GM20000 (cell line): ENCODE measurements around the gene PTPRK.
A peak's percentile ranks its signal among the peaks of the same experiment; 100 is the strongest.

Experiments used
- DNase-seq: peaks from one replicate; pipeline ENCODE4 v3.0.0; 2012; ENCODE audit warnings: low spot score
- CTCF ChIP-seq: IDR thresholded peaks from 2 replicates; pipeline ENCODE4 v1.5.1; 2012; ENCODE audit warnings: mild to moderate bottlenecking, control low read depth; ENCODE audit errors: extremely low read depth, missing control alignments

PTPRK gene

DNA sequence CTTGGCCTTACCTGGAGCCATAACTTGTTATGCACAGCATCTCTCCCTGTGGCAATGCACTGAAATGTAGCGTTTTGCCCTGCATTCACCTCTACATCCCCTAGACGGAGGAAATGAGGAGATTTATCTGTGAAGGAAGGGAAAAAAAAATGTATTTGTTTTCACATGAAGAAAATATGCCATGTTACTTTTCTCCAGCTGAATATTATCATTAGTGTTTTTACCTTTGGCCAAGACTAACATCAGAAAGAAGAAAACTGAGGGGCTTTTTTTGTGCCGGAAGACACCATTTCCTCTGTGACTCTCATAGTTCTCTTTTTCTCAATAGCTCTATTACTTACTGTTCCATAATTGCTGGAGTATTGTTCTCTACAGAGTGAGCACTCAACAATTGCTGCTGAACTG is 280.4 kb downstream of the PTPRK start:
- no peak for TF ChIP-seq CTCF
- peak; percentile 4 for DNase-seq

DNA sequence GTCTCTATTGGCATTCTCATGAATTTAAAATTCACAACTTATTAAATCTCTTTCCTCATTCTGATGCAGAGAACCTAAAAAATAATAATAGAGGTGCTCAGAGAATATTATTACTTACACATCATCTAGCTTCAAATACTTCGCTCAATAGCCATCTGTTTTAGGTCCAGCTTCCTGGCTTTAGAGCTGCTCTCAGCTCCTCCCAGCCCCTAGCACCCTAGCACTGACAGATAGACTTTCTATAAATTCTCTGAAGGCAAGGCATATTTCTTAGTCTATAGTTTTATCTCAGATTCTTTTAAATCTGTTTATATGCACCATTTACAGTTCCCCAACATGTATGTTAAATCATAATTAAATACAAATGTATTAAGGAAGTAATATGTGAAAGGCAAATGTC is 281.3 kb downstream of the PTPRK start:
- TF ChIP-seq CTCF: no peak

DNA sequence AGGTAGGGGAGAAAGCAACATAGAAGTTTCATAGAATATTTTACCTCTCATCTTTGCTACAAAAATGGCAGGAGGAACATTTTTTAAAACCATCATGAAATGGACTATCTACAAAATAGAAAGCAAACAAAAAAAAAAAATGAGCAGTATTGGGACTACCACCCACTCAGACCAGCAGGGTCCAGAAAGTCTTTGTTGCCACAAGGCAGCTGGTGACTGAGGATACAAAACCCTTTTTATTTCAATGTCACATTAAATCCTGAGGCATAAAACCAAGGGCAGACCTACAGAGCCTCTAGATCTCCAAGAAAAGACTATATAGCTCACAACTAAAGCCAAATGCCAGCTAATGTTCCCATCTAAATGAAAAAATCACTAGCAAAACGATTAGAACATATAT is 282.2 kb downstream of the PTPRK start:
- DNase-seq: no peak
- TF ChIP-seq CTCF: no peak

More for the DNA sequence above, 281.3 kb downstream of the PTPRK start:
- no peak for DNase-seq

DNA sequence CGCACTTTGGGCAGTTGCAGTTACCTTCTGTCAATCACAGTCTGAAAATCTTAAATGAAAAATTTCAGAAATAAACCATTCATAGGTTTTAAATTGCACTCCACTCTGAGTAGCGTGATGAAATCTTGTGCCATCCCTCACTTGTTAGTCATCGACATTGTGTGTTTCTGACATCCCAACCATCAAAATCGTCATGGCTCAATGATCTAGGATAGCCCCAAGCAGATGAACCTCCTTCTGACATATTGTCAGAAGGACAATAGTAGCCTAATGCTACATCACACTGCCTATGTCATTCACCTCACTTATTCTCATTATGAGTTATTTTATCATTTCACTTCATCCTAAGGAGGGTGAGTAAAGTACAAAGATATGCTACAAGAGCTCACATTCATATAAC is 284.8 kb downstream of the PTPRK start:
- no peak for DNase-seq
- no peak for TF ChIP-seq CTCF

GRCh38 chr6:128233531-128233930 is 286.9 kb downstream of the PTPRK start:
- TF ChIP-seq CTCF: no peak
- no peak for DNase-seq

DNA sequence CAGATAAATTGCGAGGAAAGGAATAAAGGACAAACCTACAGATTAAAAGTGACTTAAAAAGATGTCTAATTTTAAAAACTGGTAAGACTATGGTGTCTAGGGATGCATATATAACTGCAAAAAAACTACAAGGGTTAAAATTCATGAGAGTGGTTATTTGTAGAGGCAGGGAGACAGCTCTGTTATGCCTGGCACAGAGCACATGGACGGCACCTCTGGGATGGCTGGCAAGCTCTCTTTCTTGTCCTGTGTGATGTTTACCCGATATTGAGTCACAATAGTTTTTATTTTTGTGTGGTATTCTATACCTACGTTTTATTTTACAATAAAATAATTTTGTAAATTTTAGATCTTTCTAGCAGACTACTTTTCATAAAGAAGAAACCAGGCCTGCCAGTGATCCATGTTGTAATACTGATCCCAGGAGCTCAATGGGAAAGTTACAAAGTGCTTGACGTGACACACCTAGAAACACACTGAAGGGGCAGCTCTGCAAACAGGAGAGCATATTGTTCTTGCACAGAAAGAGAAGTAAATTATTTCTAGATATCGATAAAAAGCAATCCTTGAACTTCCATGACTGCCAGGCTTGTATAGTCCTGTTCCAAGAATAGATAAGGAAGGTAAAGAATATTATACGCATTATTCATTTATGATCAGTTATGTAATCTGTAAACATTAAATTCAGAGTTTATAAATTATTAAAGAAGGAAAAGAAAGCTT is 290.0 kb downstream of the PTPRK start:
- no peak for TF ChIP-seq CTCF
- no peak for DNase-seq

DNA sequence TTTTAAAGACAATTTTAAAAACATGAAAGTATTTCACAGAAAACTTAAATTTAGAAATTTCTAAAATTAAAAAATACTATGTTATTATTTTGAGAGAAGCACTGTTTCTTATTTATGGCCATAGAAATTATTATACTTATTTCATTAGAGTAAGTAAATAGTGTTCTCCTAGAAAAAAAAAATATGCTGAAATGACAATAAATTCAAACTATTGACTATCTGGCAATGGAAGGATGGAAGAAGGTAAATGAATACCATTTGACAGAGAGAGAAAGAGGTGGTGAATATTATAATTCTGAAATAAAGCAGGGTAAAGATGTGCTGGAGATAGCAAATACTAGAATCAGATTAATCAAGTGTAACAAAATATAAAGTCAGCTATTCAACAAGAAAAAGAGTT is 294.8 kb downstream of the PTPRK start:
- no peak for DNase-seq
- no peak for TF ChIP-seq CTCF
